Measurements from ENCODE around the gene GSTM3. TPM values are rescaled to one million over a fixed set of nuclear protein-coding genes. Genes with fewer than 3 reads are reported as not detected.
A peak's percentile ranks its signal among the peaks of the same experiment; 100 is the strongest.

GSTM3 gene
- total RNA-seq, 1 donor, result 96.0 TPM

GRCh38 chr1:109726007-109726406 lies 14.8 kb downstream of the GSTM3 start:
- TF ChIP-seq, protein P1, sequence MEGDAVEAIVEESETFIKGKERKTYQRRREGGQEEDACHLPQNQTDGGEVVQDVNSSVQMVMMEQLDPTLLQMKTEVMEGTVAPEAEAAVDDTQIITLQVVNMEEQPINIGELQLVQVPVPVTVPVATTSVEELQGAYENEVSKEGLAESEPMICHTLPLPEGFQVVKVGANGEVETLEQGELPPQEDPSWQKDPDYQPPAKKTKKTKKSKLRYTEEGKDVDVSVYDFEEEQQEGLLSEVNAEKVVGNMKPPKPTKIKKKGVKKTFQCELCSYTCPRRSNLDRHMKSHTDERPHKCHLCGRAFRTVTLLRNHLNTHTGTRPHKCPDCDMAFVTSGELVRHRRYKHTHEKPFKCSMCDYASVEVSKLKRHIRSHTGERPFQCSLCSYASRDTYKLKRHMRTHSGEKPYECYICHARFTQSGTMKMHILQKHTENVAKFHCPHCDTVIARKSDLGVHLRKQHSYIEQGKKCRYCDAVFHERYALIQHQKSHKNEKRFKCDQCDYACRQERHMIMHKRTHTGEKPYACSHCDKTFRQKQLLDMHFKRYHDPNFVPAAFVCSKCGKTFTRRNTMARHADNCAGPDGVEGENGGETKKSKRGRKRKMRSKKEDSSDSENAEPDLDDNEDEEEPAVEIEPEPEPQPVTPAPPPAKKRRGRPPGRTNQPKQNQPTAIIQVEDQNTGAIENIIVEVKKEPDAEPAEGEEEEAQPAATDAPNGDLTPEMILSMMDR (IDR thresholded peaks at IDR 0.05; ENCODE audit: insufficient read depth, low read length), result no peak
- DNase-seq (ENCODE audit: low read depth), result no peak
- no peak overlapping the region for H3K4me3 ChIP-seq (ENCODE audit: low read depth, low read length)

DNA sequence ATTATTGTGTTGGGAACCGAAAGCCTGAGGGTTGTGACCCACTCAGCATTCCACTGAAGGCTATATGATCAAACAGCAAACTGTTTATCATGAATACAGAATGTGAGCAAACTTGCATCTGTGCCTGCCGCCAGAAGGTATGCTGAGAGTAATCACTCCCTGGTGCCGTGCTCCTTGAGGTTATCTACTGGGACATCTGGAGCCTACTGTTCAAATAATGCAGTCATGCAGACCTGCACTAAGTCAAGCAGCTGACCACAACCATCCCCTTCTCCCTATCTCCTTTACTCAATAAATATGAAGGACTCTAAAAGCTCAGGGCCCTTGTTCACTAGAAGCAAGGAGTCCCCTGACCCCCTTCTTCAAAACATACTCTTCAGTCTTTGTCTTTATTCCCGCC lies 15.3 kb downstream of the GSTM3 start:
- no peak overlapping the region for H3K4me3 ChIP-seq (ENCODE audit: low read depth, low read length)
- TF ChIP-seq, protein P1 (IDR thresholded peaks at IDR 0.05; ENCODE audit: insufficient read depth, low read length), result no peak
- no peak for DNase-seq (ENCODE audit: low read depth)

GRCh38 chr1:109724933-109725332 lies 15.9 kb downstream of the GSTM3 start:
- H3K4me3 ChIP-seq (ENCODE audit: low read depth, low read length), result no peak overlapping the region

DNA sequence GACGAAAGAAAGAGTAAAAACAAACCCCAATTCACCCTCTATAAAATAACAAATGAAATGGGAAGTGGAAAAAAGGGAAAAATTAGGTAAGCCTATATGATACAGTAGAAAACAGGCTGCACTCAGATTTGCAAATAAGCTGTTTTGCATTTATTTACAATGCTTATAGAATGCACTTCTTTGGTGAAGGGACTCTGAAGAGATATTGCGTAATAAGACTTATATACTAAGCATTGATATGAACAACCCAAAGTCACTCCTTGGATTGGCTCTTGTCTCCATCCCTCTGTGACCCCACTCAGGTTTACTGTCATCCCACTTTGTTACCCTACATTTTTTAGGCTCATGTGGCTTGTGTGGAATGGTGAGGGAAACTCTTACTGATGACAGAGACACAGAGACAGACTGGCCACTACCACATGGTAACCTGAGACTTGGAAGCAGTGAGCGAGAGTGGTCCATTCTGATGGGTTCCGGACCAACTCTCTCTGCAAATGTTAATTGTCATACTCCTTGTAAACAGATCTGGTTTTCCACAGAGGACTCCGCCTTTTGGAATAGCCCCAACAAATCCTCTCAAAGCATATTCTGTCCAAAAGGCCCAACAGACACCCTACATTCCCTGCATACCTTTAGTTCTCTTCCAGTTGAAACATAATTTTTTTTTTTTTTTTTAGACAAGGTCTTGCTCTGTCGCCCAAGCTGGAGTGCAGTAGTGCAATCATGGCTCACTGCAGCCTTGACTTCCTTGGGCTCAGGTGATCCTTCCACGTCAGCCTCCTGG lies 17.7 kb downstream of the GSTM3 start:
- DNase-seq (ENCODE audit: low read depth), result peak; percentile 58
- TF ChIP-seq, protein P1 (IDR thresholded peaks at IDR 0.05; ENCODE audit: insufficient read depth, low read length), result no peak

More at GRCh38 chr1:109724933-109725332, 15.9 kb downstream of the GSTM3 start:
- no peak for DNase-seq (ENCODE audit: low read depth)
- TF ChIP-seq, protein P1 (IDR thresholded peaks at IDR 0.05; ENCODE audit: insufficient read depth, low read length), result no peak

DNA sequence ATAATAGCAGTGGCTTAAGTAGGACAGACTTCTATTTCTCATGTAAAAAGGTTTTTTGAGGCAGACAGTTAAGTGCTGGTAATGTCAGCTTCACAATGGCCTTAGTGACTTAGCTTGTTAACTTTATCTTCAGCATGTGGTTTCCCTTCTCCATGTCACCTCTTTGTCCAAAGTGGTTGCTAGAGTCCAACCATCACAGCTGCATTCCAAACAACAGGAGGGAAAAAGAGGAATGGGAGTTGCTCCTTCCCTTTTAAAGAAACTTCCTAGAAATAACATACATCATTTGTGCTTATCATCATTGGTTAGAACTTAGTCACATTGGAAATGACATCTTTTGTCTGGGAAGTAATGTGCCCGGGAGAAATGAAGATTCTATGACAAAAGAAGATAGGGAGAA lies 18.9 kb downstream of the GSTM3 start:
- H3K4me3 ChIP-seq (ENCODE audit: low read depth, low read length), result no peak overlapping the region
- no peak for DNase-seq (ENCODE audit: low read depth)
- TF ChIP-seq, protein P1 (IDR thresholded peaks at IDR 0.05; ENCODE audit: insufficient read depth, low read length), result no peak

More for the DNA sequence above, 17.7 kb downstream of the GSTM3 start:
- no peak overlapping the region for H3K4me3 ChIP-seq (ENCODE audit: low read depth, low read length)

DNA sequence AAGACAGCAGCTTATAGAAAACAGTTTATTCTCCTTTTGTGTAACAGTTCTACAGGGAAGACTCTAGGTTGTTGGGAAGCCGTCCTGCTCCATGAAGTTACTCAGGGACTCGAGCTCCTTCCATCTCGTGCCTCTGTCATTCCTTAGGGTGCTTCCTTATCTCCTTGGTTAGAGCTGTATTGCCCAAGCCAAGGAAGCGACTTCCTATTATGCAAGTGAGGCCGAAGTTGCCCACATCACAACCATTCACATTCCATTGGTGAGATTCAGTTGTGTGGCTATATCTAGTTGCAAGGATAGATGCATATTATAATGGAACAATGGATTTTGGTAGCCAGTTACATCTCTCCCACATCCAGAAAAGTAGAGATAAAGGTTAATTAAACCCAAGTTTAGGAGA lies 19.8 kb downstream of the GSTM3 start:
- DNase-seq (ENCODE audit: low read depth), result peak; percentile 21
- no peak overlapping the region for H3K4me3 ChIP-seq (ENCODE audit: low read depth, low read length)
- TF ChIP-seq, protein P1 (IDR thresholded peaks at IDR 0.05; ENCODE audit: insufficient read depth, low read length), result no peak

Measured in fibroblast of the aortic adventitia (primary cell).